Thyroid gland (tissue), 4 donors: Measurements from ENCODE around the gene SH2B2. TPM values are rescaled to one million over a fixed set of nuclear protein-coding genes. Genes with fewer than 3 reads are reported as not detected.
A peak's percentile ranks its signal among the peaks of the same experiment; 100 is the strongest.

Source experiments
- DNase-seq, 2 donors: peaks; one replicate each; pipeline ENCODE4 v3.0.0-alpha.2; 2019
- H3K27ac ChIP-seq, 3 donors: fragments of 200-600 bp; sonication (generic); 1 replicate in 2 of 3; 2 replicates in 1 of 3; pipeline ENCODE4 v1.5.1; 2016 to 2019; ENCODE audit warnings: mild to moderate bottlenecking in 1 of 3, moderate library complexity in 1 of 3
- H3K27me3 ChIP-seq: fragments of 200-600 bp; sonication (generic); one replicate; pipeline ENCODE4 v1.5.1; 2019
- H3K36me3 ChIP-seq, 2 donors: fragments of 200-600 bp; sonication (generic); one replicate each; pipeline ENCODE4 v1.5.1; 2016 to 2019
- H3K4me1 ChIP-seq, 2 donors: fragments of 200-600 bp; sonication (generic); one replicate each; pipeline ENCODE4 v1.5.1; 2017 to 2019
- H3K4me3 ChIP-seq, 3 donors: fragments of 200-600 bp; sonication (generic); replicated peaks in 1 of 3; 1 replicate in 2 of 3; 2 replicates in 1 of 3; pipeline ENCODE4 v1.5.1; 2016; ENCODE audit warnings: mild to moderate bottlenecking in 1 of 3
- H3K9me3 ChIP-seq: fragments of 200-600 bp; sonication (generic); one replicate; pipeline ENCODE4 v1.5.1; 2017
- POLR2A ChIP-seq, 2 donors: fragments of 450-650 bp; IDR thresholded peaks; one replicate each; pipeline ENCODE4 v1.6.1; 2017; ENCODE audit warnings: antibody characterized with exemption in 2 of 2, mild to moderate bottlenecking in 2 of 2, moderate library complexity in 1 of 2
- WGBS, 2 donors: methylation state at CpG; one replicate each; pipeline ENCODE4 v1.1.5; 2017; 5-methylcytosine and 5-hydroxymethylcytosine counted together
- intact Hi-C: fragments of 100-400 bp; cut with DNase I; formaldehyde crosslinking; loops from one replicate; pipeline ENCODE4 v1.15.1; 2023
- total RNA-seq, 4 donors: library from RNA; depleted of rRNA; stranded (reverse); fragments of >200 nt; gene quantifications; one replicate each; pipeline ENCODE4 v1.2.3, GENCODE V29; 2016
- TF ChIP-seq, protein P1 (sequence below), 6 experiments: fragments of 200-600 bp in 3 of 6; fragments of 450-650 bp in 3 of 6; sonication (generic) in 3 of 6; IDR thresholded peaks; one replicate each; pipeline ENCODE4 v1.5.1; 2016 to 2019; ENCODE audit warnings: antibody characterized with exemption in 6 of 6, mild to moderate bottlenecking in 2 of 6, inconsistent platforms in 1 of 6, moderate library complexity in 1 of 6

Gene SH2B2
- total RNA-seq, 4 donors from 2014 or later = 7.7 to 19.3 (median 14.6) TPM

DNA sequence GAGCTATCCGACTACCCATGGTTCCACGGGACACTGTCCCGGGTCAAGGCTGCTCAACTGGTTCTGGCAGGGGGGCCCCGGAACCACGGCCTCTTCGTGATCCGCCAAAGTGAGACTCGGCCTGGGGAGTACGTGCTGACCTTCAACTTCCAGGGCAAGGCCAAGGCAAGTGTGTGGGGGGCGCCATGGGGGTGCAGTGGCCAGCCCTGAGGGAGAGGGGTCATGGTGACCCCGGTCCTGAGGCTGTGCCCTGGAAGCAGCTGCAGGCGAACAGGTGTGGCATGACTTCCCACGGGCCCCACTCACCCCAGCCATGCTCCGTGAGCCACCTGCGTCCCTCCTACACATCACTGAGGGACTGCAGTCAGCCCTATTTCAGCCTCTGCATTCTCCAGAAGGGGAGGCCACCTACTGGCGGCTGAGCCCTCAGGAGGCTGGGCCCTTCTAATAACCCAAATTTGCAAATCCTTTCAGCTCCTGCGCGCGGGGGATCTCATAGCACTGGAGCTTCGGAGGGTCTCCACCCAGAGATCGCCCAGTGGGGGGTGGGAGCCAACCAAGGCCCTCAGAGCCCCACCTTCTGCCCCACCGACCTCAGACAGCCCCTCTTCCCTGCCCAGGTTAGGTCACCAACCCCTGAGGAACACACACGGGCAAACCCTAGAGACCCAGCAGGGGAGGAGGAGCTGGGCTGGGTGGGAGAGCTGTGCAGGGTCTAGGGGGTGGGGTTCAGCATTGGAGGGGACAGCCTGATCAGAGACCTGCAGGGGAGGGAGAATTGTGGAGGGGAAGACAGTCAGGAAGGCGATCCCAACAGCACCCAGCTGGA lies 30.8 kb downstream of the SH2B2 start:
- no peak for DNase-seq
- Histone ChIP-seq H3K27ac (peak overlapping the region in 1 of 3 donors; percentile 36), H3K4me3 (no peak overlapping the region), H3K9me3 (no peaks in the 10 kb centered on the region), H3K4me1 (peaks cover 3 to 16% of the 10 kb centered on the region in 2 donors), H3K36me3 (peaks cover 4 to 5% of the 10 kb centered on the region in 2 donors), H3K27me3 (no peaks in the 10 kb centered on the region)
- TF ChIP-seq, protein P1, sequence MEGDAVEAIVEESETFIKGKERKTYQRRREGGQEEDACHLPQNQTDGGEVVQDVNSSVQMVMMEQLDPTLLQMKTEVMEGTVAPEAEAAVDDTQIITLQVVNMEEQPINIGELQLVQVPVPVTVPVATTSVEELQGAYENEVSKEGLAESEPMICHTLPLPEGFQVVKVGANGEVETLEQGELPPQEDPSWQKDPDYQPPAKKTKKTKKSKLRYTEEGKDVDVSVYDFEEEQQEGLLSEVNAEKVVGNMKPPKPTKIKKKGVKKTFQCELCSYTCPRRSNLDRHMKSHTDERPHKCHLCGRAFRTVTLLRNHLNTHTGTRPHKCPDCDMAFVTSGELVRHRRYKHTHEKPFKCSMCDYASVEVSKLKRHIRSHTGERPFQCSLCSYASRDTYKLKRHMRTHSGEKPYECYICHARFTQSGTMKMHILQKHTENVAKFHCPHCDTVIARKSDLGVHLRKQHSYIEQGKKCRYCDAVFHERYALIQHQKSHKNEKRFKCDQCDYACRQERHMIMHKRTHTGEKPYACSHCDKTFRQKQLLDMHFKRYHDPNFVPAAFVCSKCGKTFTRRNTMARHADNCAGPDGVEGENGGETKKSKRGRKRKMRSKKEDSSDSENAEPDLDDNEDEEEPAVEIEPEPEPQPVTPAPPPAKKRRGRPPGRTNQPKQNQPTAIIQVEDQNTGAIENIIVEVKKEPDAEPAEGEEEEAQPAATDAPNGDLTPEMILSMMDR (IDR thresholded peaks at IDR 0.05) = no peak
- TF ChIP-seq POLR2A (IDR thresholded peaks at IDR 0.05) = no peak
- WGBS, 2 donors = 86 to 88% methylated on average over 17 to 19 of the region's 24 CpGs
- intact Hi-C loops = no loop called here

DNA sequence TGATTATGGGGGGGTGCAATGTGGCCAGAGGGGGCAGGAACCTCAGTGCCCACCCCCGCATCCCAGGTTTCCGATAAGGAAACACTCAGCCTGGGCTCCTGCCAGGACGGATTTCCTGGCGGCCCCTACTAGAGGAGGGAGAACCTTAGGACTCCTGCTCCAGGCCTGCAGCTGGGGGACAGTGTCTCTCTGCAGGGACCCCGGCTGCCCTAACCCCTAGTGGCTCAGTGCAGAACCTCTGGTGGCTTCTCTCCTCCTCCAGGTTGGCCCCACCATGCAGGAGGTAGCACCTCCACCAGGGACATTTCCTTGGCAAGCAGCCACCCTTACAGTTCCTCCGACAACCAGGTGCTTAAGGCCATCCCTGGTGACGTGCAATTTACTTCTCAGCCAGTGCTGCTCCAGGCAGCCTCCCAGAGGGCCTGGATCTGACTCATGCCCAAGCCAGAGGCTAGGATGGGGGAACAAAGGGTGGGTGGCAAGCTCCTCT lies 31.9 kb downstream of the SH2B2 start:
- Histone ChIP-seq H3K27ac (peak overlapping the region; percentile 38 to 59 (median 58)), H3K36me3 (peaks cover 4 to 5% of the 10 kb centered on the region in 2 donors), H3K27me3 (no peaks in the 10 kb centered on the region), H3K9me3 (no peaks in the 10 kb centered on the region), H3K4me3 (no peak overlapping the region), H3K4me1 (peaks cover 0 to 17% of the 10 kb centered on the region in 2 donors)
- WGBS, 2 donors = 50 to 53% methylated on average over 4 to 6 of the region's 7 CpGs
- intact Hi-C loops = no loop called here
- TF ChIP-seq POLR2A (IDR thresholded peaks at IDR 0.05) = no peak
- TF ChIP-seq, protein P1 (IDR thresholded peaks at IDR 0.05) = peak in 4 of 6 experiments; percentile 15 to 48 (median 16)
- DNase-seq = peak; percentile 73 to 83

DNA sequence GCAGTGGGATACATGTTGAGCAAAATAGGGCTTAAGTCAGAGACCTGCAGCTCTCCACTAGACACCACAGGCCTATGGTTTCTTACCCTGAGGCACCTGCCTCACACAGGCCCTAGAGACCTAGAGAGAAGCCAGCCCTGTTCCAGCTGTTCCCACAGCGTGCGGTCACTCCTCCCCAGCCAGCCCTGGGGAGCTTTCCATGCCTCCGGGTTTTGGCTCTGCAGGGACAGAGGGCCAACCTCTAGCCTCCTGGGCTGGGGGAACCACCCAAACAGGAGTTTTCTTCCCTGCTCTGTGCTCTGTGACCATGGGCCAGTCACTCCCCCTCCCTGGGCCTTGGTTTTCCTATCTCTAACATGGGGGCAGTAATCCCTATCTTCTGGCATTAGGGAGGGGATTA lies 33.0 kb downstream of the SH2B2 start:
- H3K9me3 ChIP-seq = no peaks in the 10 kb centered on the region
- TF ChIP-seq, protein P1 (IDR thresholded peaks at IDR 0.05) = no peak
- no peak for TF ChIP-seq POLR2A (IDR thresholded peaks at IDR 0.05)
- intact Hi-C loops = no loop called here
- peaks cover 0 to under 1% of the 10 kb centered on the region in 2 donors for H3K36me3 ChIP-seq
- peak overlapping the region in 1 of 3 donors; percentile 38 for H3K27ac ChIP-seq
- peaks cover 0 to 17% of the 10 kb centered on the region in 2 donors for H3K4me1 ChIP-seq
- WGBS, 2 donors = 89 to 94% methylated on average over 3 of the region's 3 CpGs
- no peak for DNase-seq
- no peak overlapping the region for H3K4me3 ChIP-seq
- H3K27me3 ChIP-seq = no peaks in the 10 kb centered on the region

DNA sequence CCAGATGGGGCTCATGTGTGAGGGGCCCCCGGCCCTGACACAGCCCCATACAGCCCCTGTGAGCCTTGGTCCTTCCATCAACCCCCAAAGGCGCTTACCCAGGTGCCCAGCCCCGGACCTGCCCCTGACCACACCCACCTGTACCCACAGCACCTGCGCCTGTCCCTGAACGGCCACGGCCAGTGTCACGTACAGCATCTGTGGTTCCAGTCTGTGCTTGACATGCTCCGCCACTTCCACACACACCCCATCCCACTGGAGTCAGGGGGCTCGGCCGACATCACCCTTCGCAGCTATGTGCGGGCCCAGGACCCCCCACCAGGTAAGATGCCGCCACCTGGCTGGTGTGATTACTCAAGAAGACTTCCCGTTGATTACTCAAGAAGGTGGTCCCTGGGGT lies 33.5 kb downstream of the SH2B2 start:
- intact Hi-C loops = no loop called here
- WGBS, 2 donors = 95 to 100% methylated on average over 11 of the region's 14 CpGs
- no peaks in the 10 kb centered on the region for H3K9me3 ChIP-seq
- H3K27me3 ChIP-seq = no peaks in the 10 kb centered on the region
- H3K36me3 ChIP-seq = no peaks in the 10 kb centered on the region
- no peak overlapping the region for H3K4me3 ChIP-seq
- DNase-seq = no peak
- no peak for TF ChIP-seq POLR2A (IDR thresholded peaks at IDR 0.05)
- TF ChIP-seq, protein P1 (IDR thresholded peaks at IDR 0.05) = no peak
- peaks cover 0 to 17% of the 10 kb centered on the region in 2 donors for H3K4me1 ChIP-seq
- no peak overlapping the region for H3K27ac ChIP-seq
